ENCODE results near the gene AZGP1.

GRCh38 chr7:100017875-100018274, 42.0 kb upstream of the AZGP1 start:
- TF ChIP-seq ZNF274 (IDR thresholded peaks at IDR 0.05; ENCODE audit: low read depth, low read length) (no peak), YY1 (IDR thresholded peaks at IDR 0.05; ENCODE audit: insufficient read depth, insufficient read length) (no peak)
